Cardiac fibroblast (primary cell): Measurements from ENCODE around the gene PEX11B.
A peak's percentile ranks its signal among the peaks of the same experiment; 100 is the strongest.
"Not testable (repeated sequence)": the region's sequence is repeated elsewhere in the genome, so short reads cannot be mapped to it uniquely, and the experiment has no call there.

ENCODE experiments used
- DNase-seq, 2 donors: peaks; one replicate each; pipeline versions ENCODE4 v3.0.0 to v3.0.0-alpha.2; 2010; ENCODE audit warnings: low read depth in 2 of 2
- H3K4me3 ChIP-seq, 2 donors: replicated peaks in 1 of 2; 1 replicate in 1 of 2; 2 replicates in 1 of 2; pipeline ENCODE4 v1.5.1; 2011; ENCODE audit warnings: low read depth in 2 of 2, low read length in 2 of 2, mild to moderate bottlenecking in 2 of 2, moderate library complexity in 1 of 2
- TF ChIP-seq, protein P1 (sequence below): IDR thresholded peaks from one replicate; pipeline ENCODE4 v1.5.1; 2011; ENCODE audit warnings: low read depth, mild to moderate bottlenecking, low read length, inconsistent platforms

The PEX11B gene

GRCh38 chr1:145926686-145927062 is 8.2 kb upstream of the PEX11B start:
- peak overlapping the region; percentile 73 to 77 for H3K4me3 ChIP-seq
- DNase-seq: no peak
- TF ChIP-seq, protein P1, sequence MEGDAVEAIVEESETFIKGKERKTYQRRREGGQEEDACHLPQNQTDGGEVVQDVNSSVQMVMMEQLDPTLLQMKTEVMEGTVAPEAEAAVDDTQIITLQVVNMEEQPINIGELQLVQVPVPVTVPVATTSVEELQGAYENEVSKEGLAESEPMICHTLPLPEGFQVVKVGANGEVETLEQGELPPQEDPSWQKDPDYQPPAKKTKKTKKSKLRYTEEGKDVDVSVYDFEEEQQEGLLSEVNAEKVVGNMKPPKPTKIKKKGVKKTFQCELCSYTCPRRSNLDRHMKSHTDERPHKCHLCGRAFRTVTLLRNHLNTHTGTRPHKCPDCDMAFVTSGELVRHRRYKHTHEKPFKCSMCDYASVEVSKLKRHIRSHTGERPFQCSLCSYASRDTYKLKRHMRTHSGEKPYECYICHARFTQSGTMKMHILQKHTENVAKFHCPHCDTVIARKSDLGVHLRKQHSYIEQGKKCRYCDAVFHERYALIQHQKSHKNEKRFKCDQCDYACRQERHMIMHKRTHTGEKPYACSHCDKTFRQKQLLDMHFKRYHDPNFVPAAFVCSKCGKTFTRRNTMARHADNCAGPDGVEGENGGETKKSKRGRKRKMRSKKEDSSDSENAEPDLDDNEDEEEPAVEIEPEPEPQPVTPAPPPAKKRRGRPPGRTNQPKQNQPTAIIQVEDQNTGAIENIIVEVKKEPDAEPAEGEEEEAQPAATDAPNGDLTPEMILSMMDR: no peak

DNA sequence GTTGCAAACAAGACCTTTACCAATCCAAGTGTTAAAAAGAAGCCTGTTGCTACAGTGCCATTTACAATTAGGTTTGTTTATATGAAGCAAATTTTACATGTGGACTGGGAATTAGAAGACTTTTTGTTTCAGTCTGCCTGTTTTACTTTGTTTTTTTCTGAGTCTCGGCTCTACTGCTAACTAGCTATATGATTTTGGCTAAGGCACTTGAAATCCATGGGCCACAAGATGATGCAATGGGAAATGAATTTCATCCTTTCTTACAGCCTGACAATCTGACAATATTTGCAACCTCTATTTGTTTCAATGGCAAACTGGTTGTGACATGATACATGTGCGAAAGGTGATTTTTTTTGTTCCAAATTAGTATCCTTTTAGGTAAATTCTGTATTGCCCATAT is 3.7 kb upstream of the PEX11B start:
- TF ChIP-seq, protein P1: no peak
- no peak overlapping the region for H3K4me3 ChIP-seq
- peak; percentile 33 to 52 for DNase-seq

GRCh38 chr1:145920297-145920696 is 1.8 kb upstream of the PEX11B start:
- H3K4me3 ChIP-seq, DNase-seq: not testable (repeated sequence)

- H3K4me3 ChIP-seq: peak overlapping the region; percentile 93 to 94
- TF ChIP-seq, protein P1: no peak
- peak; percentile 51 to 60 for DNase-seq
Observed at GRCh38 chr1:145918992-145919939, 749 bp upstream of the PEX11B start.

GRCh38 chr1:145917595-145917994 is 922 bp downstream of the PEX11B start:
- DNase-seq: no peak
- peak overlapping the region; percentile 93 to 94 for H3K4me3 ChIP-seq
- TF ChIP-seq, protein P1: no peak

GRCh38 chr1:145916745-145917144 is 1.8 kb downstream of the PEX11B start:
- peak in 1 of 2 donors; percentile 35 for DNase-seq
- TF ChIP-seq, protein P1: no peak
- H3K4me3 ChIP-seq: no peak overlapping the region

DNA sequence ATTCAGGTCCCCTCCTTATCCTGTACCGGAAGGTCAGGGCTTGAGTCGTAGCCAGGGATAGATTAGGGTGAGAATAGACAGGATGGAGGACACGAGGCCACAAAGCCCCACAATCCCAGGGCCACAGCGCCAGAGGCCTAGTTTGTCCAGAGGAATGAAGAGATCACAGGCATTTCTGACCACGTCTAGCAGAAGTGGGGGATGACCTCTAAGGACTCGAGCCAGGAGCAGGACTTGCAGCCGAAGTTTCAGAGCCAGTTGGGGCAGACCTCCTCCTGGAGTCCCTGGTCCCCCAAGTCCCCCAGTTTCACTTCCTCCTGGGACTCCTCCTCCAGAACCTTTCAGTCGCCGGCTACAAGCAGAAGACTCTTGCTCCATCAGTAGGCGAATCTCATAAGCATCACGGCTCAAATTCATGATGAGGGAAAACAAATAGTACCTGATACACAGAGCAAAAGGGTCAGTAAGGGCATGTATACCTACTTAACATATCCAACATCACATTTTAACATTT is 6.3 kb downstream of the PEX11B start:
- DNase-seq: no peak
- no peak overlapping the region for H3K4me3 ChIP-seq
- TF ChIP-seq, protein P1: no peak
